Liver (tissue), 9 donors: ENCODE measurements around the gene FANCE. TPM values are rescaled to one million over a fixed set of nuclear protein-coding genes. Genes with fewer than 3 reads are reported as not detected.

ENCODE experiments used
- DNase-seq: peaks from one replicate; pipeline ENCODE4 v3.0.0-alpha.2; 2017; ENCODE audit warnings: low spot score
- H3K27ac ChIP-seq, 2 donors: one replicate each; pipeline ENCODE4 v1.7.0; 2013; ENCODE audit warnings: inconsistent platforms in 2 of 2, low read length in 2 of 2, control low read depth in 1 of 2, low read depth in 1 of 2, mild to moderate bottlenecking in 1 of 2
- H3K27me3 ChIP-seq, 4 donors: one replicate each; pipeline versions ENCODE4 v1.6.1 to v1.7.0; 2013; ENCODE audit warnings: low read length in 3 of 4, inconsistent platforms in 1 of 4, mild to moderate bottlenecking in 1 of 4, moderate library complexity in 1 of 4; ENCODE audit not compliant: control insufficient read depth in 4 of 4, insufficient read depth in 4 of 4
- H3K36me3 ChIP-seq, 4 donors: one replicate each; pipeline versions ENCODE4 v1.6.1 to v1.7.0; 2013; ENCODE audit warnings: low read length in 3 of 4, mild to moderate bottlenecking in 3 of 4, low read depth in 1 of 4, moderate library complexity in 1 of 4; ENCODE audit not compliant: control insufficient read depth in 4 of 4, insufficient read depth in 3 of 4
- H3K4me1 ChIP-seq, 4 donors: one replicate each; pipeline versions ENCODE4 v1.6.1 to v1.7.0; 2013; ENCODE audit warnings: low read length in 3 of 4, mild to moderate bottlenecking in 3 of 4, moderate library complexity in 1 of 4; ENCODE audit not compliant: control insufficient read depth in 4 of 4, insufficient read depth in 4 of 4
- H3K4me3 ChIP-seq, 3 donors: one replicate each; pipeline versions ENCODE4 v1.6.1 to v1.7.0; 2013; ENCODE audit warnings: low read length in 3 of 3, control low read depth in 1 of 3, low read depth in 1 of 3, mild to moderate bottlenecking in 1 of 3
- H3K9ac ChIP-seq, 2 donors: one replicate each; pipeline ENCODE4 v1.7.0; 2013; ENCODE audit warnings: low read length in 2 of 2, mild to moderate bottlenecking in 2 of 2, moderate library complexity in 2 of 2, control low read depth in 1 of 2, low read depth in 1 of 2
- H3K9me3 ChIP-seq, 4 donors: one replicate each; pipeline versions ENCODE4 v1.6.1 to v1.7.0; 2013; ENCODE audit warnings: low read length in 3 of 4; ENCODE audit not compliant: control insufficient read depth in 4 of 4
- EGR1 ChIP-seq, 2 donors: IDR thresholded peaks; 2 replicates each; pipeline ENCODE4 v1.6.1; 2016 to 2018; ENCODE audit warnings: antibody characterized with exemption in 2 of 2, low read depth in 2 of 2
- FOXA1 ChIP-seq: IDR thresholded peaks from 2 replicates; pipeline ENCODE4 v1.6.1; 2016; ENCODE audit warnings: antibody characterized with exemption
- FOXA2 ChIP-seq: IDR thresholded peaks from 2 replicates; pipeline ENCODE4 v1.6.1; 2016; ENCODE audit warnings: antibody characterized with exemption
- GABPA ChIP-seq, 2 donors: IDR thresholded peaks in 1 of 2; conservative IDR thresholded peaks in 1 of 2; 2 replicates each; pipeline ENCODE4 v1.6.1; 2016; ENCODE audit warnings: antibody characterized with exemption in 2 of 2, mild to moderate bottlenecking in 1 of 2, moderate library complexity in 1 of 2
- HNF4A ChIP-seq, 2 donors: conservative IDR thresholded peaks; 2 replicates each; pipeline ENCODE4 v1.6.1; 2016; ENCODE audit warnings: antibody characterized with exemption in 2 of 2, mild to moderate bottlenecking in 2 of 2
- HNF4G ChIP-seq: IDR thresholded peaks from 2 replicates; pipeline ENCODE4 v1.6.1; 2016; ENCODE audit warnings: antibody characterized with exemption
- JUND ChIP-seq, 2 donors: IDR thresholded peaks; 2 replicates each; pipeline ENCODE4 v1.6.1; 2016; ENCODE audit warnings: antibody characterized with exemption in 2 of 2
- NR2F2 ChIP-seq: IDR thresholded peaks from 2 replicates; pipeline ENCODE4 v1.6.1; 2016; ENCODE audit warnings: antibody characterized with exemption
- RAD21 ChIP-seq, 2 donors: IDR thresholded peaks; 2 replicates each; pipeline ENCODE4 v1.6.1; 2016; ENCODE audit warnings: antibody characterized with exemption in 2 of 2, mild to moderate bottlenecking in 2 of 2
- REST ChIP-seq: IDR thresholded peaks from 2 replicates; pipeline ENCODE4 v1.6.1; 2016; ENCODE audit warnings: antibody characterized with exemption, mild to moderate bottlenecking
- RXRA ChIP-seq, 2 donors: IDR thresholded peaks; 2 replicates each; pipeline ENCODE4 v1.6.1; 2017 to 2018; ENCODE audit warnings: antibody characterized with exemption in 2 of 2, mild to moderate bottlenecking in 1 of 2
- SP1 ChIP-seq: IDR thresholded peaks from 2 replicates; pipeline ENCODE4 v1.6.1; 2018; ENCODE audit warnings: antibody characterized with exemption, mild to moderate bottlenecking
- TAF1 ChIP-seq: conservative IDR thresholded peaks from 2 replicates; pipeline ENCODE4 v1.6.1; 2016; ENCODE audit warnings: antibody characterized with exemption, mild to moderate bottlenecking
- YY1 ChIP-seq: IDR thresholded peaks from 2 replicates; pipeline ENCODE4 v1.6.1; 2016; ENCODE audit warnings: antibody characterized with exemption, mild to moderate bottlenecking
- ZBTB33 ChIP-seq: IDR thresholded peaks from 2 replicates; pipeline ENCODE4 v1.6.1; 2016; ENCODE audit warnings: antibody characterized with exemption
- WGBS: extraction: QIAGEN DNeasy Blood & Tissue Kit; methylation state at CpG from one replicate; pipeline ENCODE4 v1.1.7; 2013; 5-methylcytosine and 5-hydroxymethylcytosine counted together
- polyA plus RNA-seq, 2 donors: library from polyadenylated mRNA; stranded (reverse) in 1 of 2; unstranded in 1 of 2; fragments of 200-250 nt in 1 of 2; fragments of >200 nt in 1 of 2; fragmentation: Nextera tagmentation in 1 of 2; extraction: Ambion mirVana in 1 of 2; gene quantifications; one replicate each; pipeline versions ENCODE4 v1.2.1 to v1.2.3, GENCODE V29; 2013 to 2015
- total RNA-seq, 2 donors: library from RNA; depleted of rRNA; stranded (reverse); fragments of >200 nt; gene quantifications; one replicate each; pipeline ENCODE4 v1.2.3, GENCODE V29; 2014
- TF ChIP-seq, protein P1 (sequence below): fragments of 150-350 bp; IDR thresholded peaks from 2 replicates; pipeline ENCODE4 v1.5.1; 2017; ENCODE audit warnings: improper control_type of control experiment, low read depth, low read length; ENCODE audit not compliant: missing input control
- TF ChIP-seq, protein P2 (sequence below): IDR thresholded peaks from 2 replicates; pipeline ENCODE4 v1.6.1; 2016; ENCODE audit warnings: antibody characterized with exemption
- TF ChIP-seq, protein P3 (sequence below): IDR thresholded peaks from 2 replicates; pipeline ENCODE4 v1.6.1; 2016; ENCODE audit warnings: antibody characterized with exemption
- donor health status: healthy.
- donor health status: healthy.
- donor health status: healthy.
- donor health status: healthy.
- donor health status: healthy.

The FANCE gene
- total and polyA plus RNA-seq, 4 donors = 0.11 to 4.2 (median 0.79) TPM

DNA sequence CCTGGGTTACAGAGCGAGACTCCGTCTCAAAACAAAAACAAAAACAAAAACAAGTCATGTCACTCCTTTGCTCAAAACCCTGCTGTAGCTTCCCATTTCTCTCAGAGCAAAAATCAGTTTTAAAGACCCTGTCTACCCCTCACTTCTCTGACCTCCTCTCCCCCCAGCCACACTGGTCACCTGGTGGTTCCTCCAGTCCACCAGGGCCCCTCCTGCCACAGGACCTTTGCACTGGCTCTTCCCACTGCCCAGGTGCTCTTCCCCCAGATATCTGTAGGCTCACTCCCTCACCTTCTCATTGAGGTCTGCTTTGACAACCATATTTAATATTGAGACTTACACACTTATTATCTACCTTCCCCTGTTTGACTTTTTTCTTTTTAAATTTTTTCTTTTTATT, 49.6 kb downstream of the FANCE start:
- Histone ChIP-seq H3K27ac (no peak overlapping the region), H3K4me3 (no peak overlapping the region), H3K9ac (no peak overlapping the region), H3K4me1 (peaks cover 0 to 6% (median 2%) of the 10 kb centered on the region in 4 donors), H3K27me3 (no peaks in the 10 kb centered on the region), H3K36me3 (no peaks in the 10 kb centered on the region), H3K9me3 (no peaks in the 10 kb centered on the region)
- no peak for DNase-seq
- no peak for TF ChIP-seq ZBTB33
- no peak for TF ChIP-seq NR2F2
- TF ChIP-seq YY1 = no peak
- TF ChIP-seq HNF4G = no peak
- no peak for TF ChIP-seq JUND (IDR thresholded peaks at IDR 0.05)
- TF ChIP-seq TAF1 = no peak
- no peak for TF ChIP-seq EGR1 (IDR thresholded peaks at IDR 0.05; ENCODE audit: low read depth in 2 of 2)
- no peak for TF ChIP-seq FOXA2
- TF ChIP-seq, protein P1, sequence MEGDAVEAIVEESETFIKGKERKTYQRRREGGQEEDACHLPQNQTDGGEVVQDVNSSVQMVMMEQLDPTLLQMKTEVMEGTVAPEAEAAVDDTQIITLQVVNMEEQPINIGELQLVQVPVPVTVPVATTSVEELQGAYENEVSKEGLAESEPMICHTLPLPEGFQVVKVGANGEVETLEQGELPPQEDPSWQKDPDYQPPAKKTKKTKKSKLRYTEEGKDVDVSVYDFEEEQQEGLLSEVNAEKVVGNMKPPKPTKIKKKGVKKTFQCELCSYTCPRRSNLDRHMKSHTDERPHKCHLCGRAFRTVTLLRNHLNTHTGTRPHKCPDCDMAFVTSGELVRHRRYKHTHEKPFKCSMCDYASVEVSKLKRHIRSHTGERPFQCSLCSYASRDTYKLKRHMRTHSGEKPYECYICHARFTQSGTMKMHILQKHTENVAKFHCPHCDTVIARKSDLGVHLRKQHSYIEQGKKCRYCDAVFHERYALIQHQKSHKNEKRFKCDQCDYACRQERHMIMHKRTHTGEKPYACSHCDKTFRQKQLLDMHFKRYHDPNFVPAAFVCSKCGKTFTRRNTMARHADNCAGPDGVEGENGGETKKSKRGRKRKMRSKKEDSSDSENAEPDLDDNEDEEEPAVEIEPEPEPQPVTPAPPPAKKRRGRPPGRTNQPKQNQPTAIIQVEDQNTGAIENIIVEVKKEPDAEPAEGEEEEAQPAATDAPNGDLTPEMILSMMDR = no peak
- no peak for TF ChIP-seq FOXA1
- TF ChIP-seq HNF4A (conservative IDR thresholded peaks at IDR 0.05) = no peak
- TF ChIP-seq, protein P2, sequence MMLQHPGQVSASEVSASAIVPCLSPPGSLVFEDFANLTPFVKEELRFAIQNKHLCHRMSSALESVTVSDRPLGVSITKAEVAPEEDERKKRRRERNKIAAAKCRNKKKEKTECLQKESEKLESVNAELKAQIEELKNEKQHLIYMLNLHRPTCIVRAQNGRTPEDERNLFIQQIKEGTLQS = no peak
- TF ChIP-seq RAD21 (IDR thresholded peaks at IDR 0.05) = no peak
- WGBS = 95% methylated on average over 2 of the region's 2 CpGs

GRCh38 chr6:35503534-35503933, 51.4 kb downstream of the FANCE start:
- DNase-seq = no peak

More at GRCh38 chr6:35503534-35503933, 51.4 kb downstream of the FANCE start:
- Histone ChIP-seq H3K27me3 (no peaks in the 10 kb centered on the region), H3K9ac (no peak overlapping the region), H3K4me1 (no peaks in the 10 kb centered on the region), H3K36me3 (no peaks in the 10 kb centered on the region), H3K4me3 (no peak overlapping the region), H3K27ac (no peak overlapping the region), H3K9me3 (no peaks in the 10 kb centered on the region)
- TF ChIP-seq, protein P3, sequence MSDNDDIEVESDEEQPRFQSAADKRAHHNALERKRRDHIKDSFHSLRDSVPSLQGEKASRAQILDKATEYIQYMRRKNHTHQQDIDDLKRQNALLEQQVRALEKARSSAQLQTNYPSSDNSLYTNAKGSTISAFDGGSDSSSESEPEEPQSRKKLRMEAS = no peak
- TF ChIP-seq FOXA1 = no peak
- TF ChIP-seq HNF4A (conservative IDR thresholded peaks at IDR 0.05) = no peak
- no peak for TF ChIP-seq RAD21 (IDR thresholded peaks at IDR 0.05)
- TF ChIP-seq SP1 = no peak
- no peak for TF ChIP-seq NR2F2
- TF ChIP-seq ZBTB33 = no peak
- no peak for TF ChIP-seq GABPA (IDR thresholded peaks at IDR 0.05 in 1 of 2, conservative IDR thresholded peaks at IDR 0.05 in 1 of 2)
- TF ChIP-seq RXRA (IDR thresholded peaks at IDR 0.05) = no peak
- TF ChIP-seq, protein P1 = no peak
- no peak for TF ChIP-seq JUND (IDR thresholded peaks at IDR 0.05)
- TF ChIP-seq HNF4G = no peak
- no peak for TF ChIP-seq FOXA2
- TF ChIP-seq YY1 = no peak
- no peak for TF ChIP-seq REST
- TF ChIP-seq, protein P2 = no peak
- 73% methylated on average over 15 of the region's 15 CpGs for WGBS
